ENCODE measurements around the gene XG.

Gene XG

GRCh38 chrX:2781698-2782097 is 29.9 kb downstream of the XG start:
- no peak for DNase-seq (ENCODE audit: extremely low spot score)
- CTCF ChIA-PET: no interaction called here
- TF ChIP-seq CTCF (IDR thresholded peaks at IDR 0.05; ENCODE audit: control extremely low read depth, extremely low read depth, low read depth, missing control alignments): no peak
- POLR2A ChIA-PET: no interaction called here

GRCh38 chrX:2782171-2782570 is 30.3 kb downstream of the XG start:
- TF ChIP-seq CTCF (IDR thresholded peaks at IDR 0.05; ENCODE audit: control extremely low read depth, extremely low read depth, low read depth, missing control alignments): no peak
- DNase-seq (ENCODE audit: extremely low spot score): no peak
- CTCF ChIA-PET: no interaction called here
- POLR2A ChIA-PET: no interaction called here

- ChIA-PET CTCF (no interaction called here), POLR2A (no interaction called here)
- TF ChIP-seq CTCF (IDR thresholded peaks at IDR 0.05; ENCODE audit: control extremely low read depth, extremely low read depth, low read depth, missing control alignments): no peak
- DNase-seq (ENCODE audit: extremely low spot score): no peak
These were observed 30.9 kb downstream of the XG start for GRCh38 chrX:2782778-2783177.

- ChIA-PET POLR2A (no interaction called here), CTCF (no interaction called here)
- no peak for DNase-seq (ENCODE audit: extremely low spot score)
- no peak for TF ChIP-seq CTCF (IDR thresholded peaks at IDR 0.05; ENCODE audit: control extremely low read depth, extremely low read depth, low read depth, missing control alignments)
These were observed 32.2 kb downstream of the XG start for GRCh38 chrX:2784026-2784425.

- ChIA-PET CTCF (no interaction called here), POLR2A (no interaction called here)
- no peak for TF ChIP-seq CTCF (IDR thresholded peaks at IDR 0.05; ENCODE audit: control extremely low read depth, extremely low read depth, low read depth, missing control alignments)
- DNase-seq (ENCODE audit: extremely low spot score): no peak
These were observed 33.7 kb downstream of the XG start for GRCh38 chrX:2785538-2785937.

- no peak for TF ChIP-seq CTCF (IDR thresholded peaks at IDR 0.05; ENCODE audit: control extremely low read depth, extremely low read depth, low read depth, missing control alignments)
- ChIA-PET CTCF (no interaction called here), POLR2A (no interaction called here)
- DNase-seq (ENCODE audit: extremely low spot score): no peak
These were observed 37.1 kb downstream of the XG start for GRCh38 chrX:2788980-2789379.

- ChIA-PET POLR2A (no interaction called here), CTCF (no interaction called here)
- DNase-seq (ENCODE audit: extremely low spot score): no peak
- TF ChIP-seq CTCF (IDR thresholded peaks at IDR 0.05; ENCODE audit: control extremely low read depth, extremely low read depth, low read depth, missing control alignments): no peak
These were observed 37.7 kb downstream of the XG start for GRCh38 chrX:2789569-2789968.

All from GM10248 (cell line).